NB4 (cell line): ENCODE data around the gene MYOD1.

Experiments
- DNase-seq: peaks from one replicate; pipeline ENCODE4 v3.0.0; 2010; ENCODE audit warnings: low read depth
- H3K4me3 ChIP-seq: one replicate; pipeline ENCODE4 v1.5.1; 2011; ENCODE audit warnings: mild to moderate bottlenecking, low read depth, low read length, moderate library complexity
- CTCF ChIP-seq: IDR thresholded peaks from one replicate; pipeline ENCODE4 v1.5.1; 2012; ENCODE audit warnings: low read depth, low read length
- MAX ChIP-seq: IDR thresholded peaks from 2 replicates; pipeline ENCODE4 v1.6.1; 2011; ENCODE audit warnings: low read depth, low read length
- MYC ChIP-seq: IDR thresholded peaks from 2 replicates; pipeline ENCODE4 v1.6.1; 2011; ENCODE audit warnings: low read depth, low read length
- POLR2A ChIP-seq: IDR thresholded peaks from 2 replicates; pipeline ENCODE4 v1.6.1; 2011; ENCODE audit warnings: mild to moderate bottlenecking; ENCODE audit not compliant: insufficient read length; ENCODE audit errors: extremely low read depth

MYOD1 gene

GRCh38 chr11:17684550-17684949, 34.8 kb upstream of the MYOD1 start:
- no peak for DNase-seq
- no peak for TF ChIP-seq CTCF
- no peak for TF ChIP-seq MAX
- H3K4me3 ChIP-seq = no peak overlapping the region

- no peak for TF ChIP-seq CTCF
- no peak for TF ChIP-seq MYC
- TF ChIP-seq MAX = no peak
- no peak for TF ChIP-seq POLR2A
- H3K4me3 ChIP-seq = no peak overlapping the region
- DNase-seq = no peak
Observed at GRCh38 chr11:17686231-17686980, 33.0 kb upstream of the MYOD1 start.

- DNase-seq = no peak
- H3K4me3 ChIP-seq = no peak overlapping the region
- TF ChIP-seq POLR2A (no peak), MYC (no peak), CTCF (no peak), MAX (no peak)
Observed at GRCh38 chr11:17687946-17688670, 31.3 kb upstream of the MYOD1 start.

GRCh38 chr11:17691550-17691949, 27.8 kb upstream of the MYOD1 start:
- no peak for DNase-seq
- TF ChIP-seq CTCF = no peak
- TF ChIP-seq POLR2A = no peak
- no peak for TF ChIP-seq MYC
- H3K4me3 ChIP-seq = no peak overlapping the region

- DNase-seq = no peak
- no peak overlapping the region for H3K4me3 ChIP-seq
- no peak for TF ChIP-seq MYC
Observed at GRCh38 chr11:17691976-17692375, 27.4 kb upstream of the MYOD1 start.

GRCh38 chr11:17692931-17693330, 26.4 kb upstream of the MYOD1 start:
- H3K4me3 ChIP-seq = no peak overlapping the region
- no peak for DNase-seq
- TF ChIP-seq MYC (no peak), CTCF (no peak), MAX (no peak), POLR2A (no peak)
